ENCODE measurements around the gene WNT5B. TPM values are rescaled to one million over a fixed set of nuclear protein-coding genes. Genes with fewer than 3 reads are reported as not detected.

Gene WNT5B
- total and polyA plus RNA-seq, 2 of the 8 experiments (the other 6 are each of a cell fraction or from before 2014, with no cell fraction given): 0.91 to 1.2 TPM

DNA sequence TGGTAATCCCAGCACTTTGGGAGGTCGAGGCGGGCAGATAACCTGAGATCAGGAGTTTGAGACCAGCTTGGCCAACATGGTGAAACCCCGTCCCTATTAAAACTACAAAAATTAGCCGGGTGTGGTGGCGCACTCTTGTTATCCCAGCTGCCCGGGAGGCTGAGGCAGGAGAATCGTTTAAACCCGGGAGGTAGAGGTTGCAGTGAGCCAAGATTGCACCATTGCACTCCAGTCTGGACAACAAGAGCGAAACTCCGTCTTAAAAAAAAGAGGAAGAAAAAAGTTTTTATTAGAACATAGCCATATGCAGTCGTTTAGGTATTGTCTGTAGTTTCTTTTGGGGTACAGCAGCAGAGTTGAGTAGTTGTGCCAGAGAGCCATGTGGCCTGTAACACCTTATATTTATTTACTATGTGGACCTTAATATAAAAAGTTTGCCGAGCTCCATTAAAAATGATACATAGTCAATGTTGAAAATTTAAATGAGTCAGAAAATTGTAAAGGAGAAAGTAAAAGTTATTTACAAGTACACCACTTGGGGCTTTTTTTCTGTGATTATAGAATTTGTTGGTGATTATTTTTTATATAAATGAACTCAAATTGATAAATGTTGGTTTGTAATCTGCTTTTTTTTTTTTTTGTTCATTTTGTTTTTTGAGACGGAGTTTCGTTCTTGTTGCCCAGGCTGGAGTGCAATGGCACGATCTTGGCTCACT, 64.0 kb downstream of the WNT5B start:
- Histone ChIP-seq H2BK120ac (replicated peaks; ENCODE audit: low read depth, low read length) (no peak overlapping the region), H3K36me3 (ENCODE audit: control insufficient read depth in 2 of 4, insufficient read depth in 4 of 4, low read length in 3 of 4) (no peaks in the 10 kb centered on the region), H3K4me3 (ENCODE audit: extremely low read depth in 1 of 4, insufficient read depth in 2 of 4, low read depth in 3 of 4, low read length in 4 of 4) (no peak overlapping the region; a peak in 1 of 8 replicates), H4K8ac (ENCODE audit: extremely low read depth, insufficient read depth, low read length) (no peak overlapping the region), H3K14ac (ENCODE audit: insufficient read length) (no peak overlapping the region), H2AFZ (ENCODE audit: low read length) (no peak overlapping the region), H3K23ac (ENCODE audit: insufficient read length) (no peak overlapping the region), H3K56ac (replicated peaks; ENCODE audit: insufficient read length, low read depth, low read length) (no peak overlapping the region), H3K9me3 (ENCODE audit: insufficient read depth in 2 of 2, low read depth in 1 of 2, low read length in 1 of 2) (no peaks in the 10 kb centered on the region), H2BK5ac (ENCODE audit: low read depth, low read length) (no peak overlapping the region), H4K5ac (ENCODE audit: insufficient read length, low read depth, low read length) (no peak overlapping the region), H3K18ac (ENCODE audit: extremely low read depth, low read length) (no peak overlapping the region), H3K4ac (replicated peaks; ENCODE audit: insufficient read length, low read depth, low read length) (no peak overlapping the region), H2AK5ac (ENCODE audit: low read depth, low read length) (no peak overlapping the region), H3K4me1 (replicated peaks in 1 of 4; ENCODE audit: control insufficient read depth in 3 of 4, insufficient read depth in 4 of 4, low read length in 3 of 4) (peaks cover 0 to 2% (median 0%) of the 10 kb centered on the region in 4 experiments; a peak in 2 of 7 replicates), H3K9ac (replicated peaks in 1 of 4; ENCODE audit: extremely low read depth in 1 of 4, low read depth in 3 of 4, low read length in 3 of 4) (no peak overlapping the region), H4K20me1 (replicated peaks in 1 of 2; ENCODE audit: control insufficient read depth in 1 of 2, insufficient read depth in 2 of 2, low read length in 2 of 2) (peaks cover 2 to 17% of the 10 kb centered on the region in 2 experiments), H3K4me2 (ENCODE audit: insufficient read depth in 1 of 2, low read depth in 2 of 2, low read length in 2 of 2) (no peak overlapping the region; a peak in 1 of 4 replicates), H2BK20ac (ENCODE audit: low read length) (no peak overlapping the region), H3K23me2 (ENCODE audit: low read depth, low read length) (peaks cover 2% of the 10 kb centered on the region; the same call in 1 of the 2 replicates), H3K27ac (ENCODE audit: low read depth, low read length) (no peak overlapping the region), H2BK15ac (ENCODE audit: low read length) (no peak overlapping the region), H3K79me2 (ENCODE audit: control insufficient read depth in 1 of 2, insufficient read depth in 2 of 2, low read length in 2 of 2) (peaks cover 23 to 66% of the 10 kb centered on the region in 2 experiments), H2BK12ac (ENCODE audit: low read depth, low read length) (no peak overlapping the region), H3K27me3 (replicated peaks in 1 of 4; ENCODE audit: control insufficient read depth in 3 of 4, extremely low read depth in 1 of 4, insufficient read depth in 3 of 4, low read length in 3 of 4) (no peaks in the 10 kb centered on the region), H3K79me1 (ENCODE audit: low read depth, low read length) (peaks cover 2% of the 10 kb centered on the region; the same call in 1 of the 2 replicates), H4K91ac (replicated peaks; ENCODE audit: insufficient read length, low read length) (no peak overlapping the region)
- FAIRE-seq (no peak), DNase-seq (ENCODE audit: low read depth in 1 of 2, low spot score in 2 of 2) (no peak)
- ChIA-PET CTCF (ENCODE audit: partially characterized antibody) (no interaction called here), POLR2A (ENCODE audit: partially characterized antibody) (interaction anchor here (0.6 to 2.6 kb wide), 4 partner anchors 31 to 102 kb away, joined by 3 to 7 read pairs (median 4); no protein-coding TSS in a partner anchor)
- TF ChIP-seq CREB1 (IDR thresholded peaks at IDR 0.05) (no peak), CHD1 (IDR thresholded peaks at IDR 0.05; ENCODE audit: low read depth, low read length) (no peak), RNF2 (IDR thresholded peaks at IDR 0.05; ENCODE audit: borderline replicate concordance, low read depth, low read length, missing control alignments, poor library complexity, severe bottlenecking) (no peak), ZNF274 (IDR thresholded peaks at IDR 0.05; ENCODE audit: borderline replicate concordance, extremely low read depth, low read length) (no peak), BACH1 (IDR thresholded peaks at IDR 0.05; ENCODE audit: low read length) (no peak), HDAC6 (IDR thresholded peaks at IDR 0.05; ENCODE audit: low read depth, low read length) (no peak), TBP (IDR thresholded peaks at IDR 0.05; ENCODE audit: low read depth, low read length) (no peak), POLR2A (IDR thresholded peaks at IDR 0.05; ENCODE audit: control extremely low read depth in 1 of 2, low read depth in 2 of 2, low read length in 2 of 2) (no peak), POU5F1 (IDR thresholded peaks at IDR 0.05; ENCODE audit: low read depth, low read length) (no peak)
- 89% methylated on average over 13 of the region's 15 CpGs; no CpG with 5 or more reads in 1 of the 2 experiments for WGBS, 2 experiments (ENCODE audit: extremely low coverage in 1 of 2, insufficient coverage in 1 of 2, insufficient read length in 1 of 2, insufficient replicate concordance in 2 of 2, low coverage in 1 of 2, low lambda C conversion rate in 2 of 2, missing lambda C conversion rate in 1 of 2)

Measured in H1 (cell line).